Measurements from ENCODE around the gene ABCC8. TPM values are rescaled to one million over a fixed set of nuclear protein-coding genes. Genes with fewer than 3 reads are reported as not detected.

ABCC8 gene
- total RNA-seq, 4 donors from 2014 or later: 0.38 to 2.2 TPM; not detected in 2

GRCh38 chr11:17513853-17514252 is 37.2 kb upstream of the ABCC8 start:
- TF ChIP-seq, protein P1, sequence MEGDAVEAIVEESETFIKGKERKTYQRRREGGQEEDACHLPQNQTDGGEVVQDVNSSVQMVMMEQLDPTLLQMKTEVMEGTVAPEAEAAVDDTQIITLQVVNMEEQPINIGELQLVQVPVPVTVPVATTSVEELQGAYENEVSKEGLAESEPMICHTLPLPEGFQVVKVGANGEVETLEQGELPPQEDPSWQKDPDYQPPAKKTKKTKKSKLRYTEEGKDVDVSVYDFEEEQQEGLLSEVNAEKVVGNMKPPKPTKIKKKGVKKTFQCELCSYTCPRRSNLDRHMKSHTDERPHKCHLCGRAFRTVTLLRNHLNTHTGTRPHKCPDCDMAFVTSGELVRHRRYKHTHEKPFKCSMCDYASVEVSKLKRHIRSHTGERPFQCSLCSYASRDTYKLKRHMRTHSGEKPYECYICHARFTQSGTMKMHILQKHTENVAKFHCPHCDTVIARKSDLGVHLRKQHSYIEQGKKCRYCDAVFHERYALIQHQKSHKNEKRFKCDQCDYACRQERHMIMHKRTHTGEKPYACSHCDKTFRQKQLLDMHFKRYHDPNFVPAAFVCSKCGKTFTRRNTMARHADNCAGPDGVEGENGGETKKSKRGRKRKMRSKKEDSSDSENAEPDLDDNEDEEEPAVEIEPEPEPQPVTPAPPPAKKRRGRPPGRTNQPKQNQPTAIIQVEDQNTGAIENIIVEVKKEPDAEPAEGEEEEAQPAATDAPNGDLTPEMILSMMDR (IDR thresholded peaks at IDR 0.05): no peak
- no peak for ATAC-seq (ENCODE audit: low FRiP score)
- no peak for DNase-seq (ENCODE audit: low spot score)

DNA sequence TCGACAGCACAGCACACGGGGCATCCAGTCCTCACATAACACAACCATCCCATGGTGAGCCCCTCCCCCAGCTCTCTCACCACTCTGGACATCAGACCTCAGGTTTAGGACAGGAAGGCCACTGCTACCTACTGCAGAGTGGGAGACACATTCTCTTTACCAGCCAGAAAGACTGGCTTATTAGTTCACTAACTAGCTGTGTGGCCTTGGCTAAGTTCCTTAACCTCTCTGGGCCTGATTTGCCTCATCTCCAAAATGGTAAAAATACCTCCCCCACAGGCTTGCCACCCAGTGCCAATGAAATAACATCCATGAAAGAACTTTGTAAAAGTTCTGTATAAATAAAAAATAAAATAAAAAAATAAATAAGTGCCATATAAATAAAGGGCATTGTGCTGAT is 35.5 kb upstream of the ABCC8 start:
- TF ChIP-seq, protein P1 (IDR thresholded peaks at IDR 0.05): no peak
- ATAC-seq (ENCODE audit: low FRiP score) (no peak), DNase-seq (ENCODE audit: low spot score) (no peak)

DNA sequence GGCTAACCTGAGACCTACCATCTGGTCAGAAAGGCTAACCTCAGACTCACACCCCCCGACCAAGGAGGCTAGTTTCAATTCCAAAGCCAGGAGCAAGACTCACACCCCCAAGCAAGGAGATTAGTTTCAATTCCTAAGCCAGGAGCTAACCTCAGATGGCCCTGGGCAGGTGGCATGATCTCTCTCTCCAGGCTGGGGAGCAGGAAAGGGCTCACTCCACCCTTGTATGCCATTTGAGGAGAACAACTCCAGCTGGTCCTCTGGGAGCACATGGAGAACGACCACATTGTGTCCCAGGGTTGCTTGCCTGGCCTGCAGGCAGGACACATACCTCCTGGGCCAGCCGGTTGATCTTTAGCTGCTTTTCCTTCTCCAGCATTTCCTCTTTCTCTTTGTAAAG is 34.9 kb upstream of the ABCC8 start:
- no peak for DNase-seq (ENCODE audit: low spot score)
- TF ChIP-seq, protein P1 (IDR thresholded peaks at IDR 0.05): no peak
- ATAC-seq (ENCODE audit: low FRiP score): no peak

DNA sequence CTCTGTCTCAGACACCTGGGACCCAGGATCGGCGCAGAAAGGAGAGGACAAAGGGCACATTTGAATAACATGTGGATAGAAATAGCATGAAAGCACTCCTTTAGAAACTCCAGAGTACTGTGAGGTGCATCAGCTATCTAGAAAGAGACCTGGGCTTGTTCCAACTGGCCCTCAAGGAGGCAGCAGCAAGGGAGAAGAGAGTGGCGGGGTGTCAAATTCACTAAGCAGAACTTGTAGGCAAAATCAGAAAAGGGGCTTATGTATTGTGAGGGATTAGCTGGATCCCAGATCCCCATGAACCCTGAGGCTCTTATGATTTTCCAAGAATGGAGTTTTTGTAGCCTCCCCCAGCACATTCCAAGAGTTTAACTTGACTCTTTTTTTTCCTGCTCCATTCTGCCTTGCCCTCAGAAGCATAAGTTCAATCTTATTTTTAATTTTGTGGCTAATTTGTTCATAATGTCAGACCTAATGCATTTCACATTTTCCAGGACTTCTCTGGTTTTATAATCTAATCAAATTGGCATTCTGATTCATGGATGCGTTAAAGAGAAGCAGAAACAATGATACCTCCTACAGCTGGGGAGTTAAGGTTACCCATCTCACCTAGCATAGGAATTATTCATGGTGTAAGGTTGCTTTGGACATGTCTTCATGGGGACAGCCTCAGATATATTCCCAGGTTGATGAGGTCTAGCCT is 34.0 kb upstream of the ABCC8 start:
- TF ChIP-seq, protein P1 (IDR thresholded peaks at IDR 0.05): no peak
- ATAC-seq (ENCODE audit: low FRiP score): no peak

GRCh38 chr11:17508791-17509190 is 32.1 kb upstream of the ABCC8 start:
- DNase-seq (ENCODE audit: low spot score) (no peak), ATAC-seq (ENCODE audit: low FRiP score) (peak; percentile 50)
- TF ChIP-seq, protein P1 (IDR thresholded peaks at IDR 0.05): no peak

More for the DNA sequence above, 34.0 kb upstream of the ABCC8 start:
- DNase-seq (ENCODE audit: low spot score): no peak

GRCh38 chr11:17508306-17508705 is 31.7 kb upstream of the ABCC8 start:
- DNase-seq (ENCODE audit: low spot score): no peak
- TF ChIP-seq, protein P1 (IDR thresholded peaks at IDR 0.05): no peak
- peak; percentile 80 for ATAC-seq (ENCODE audit: low FRiP score)

- no peak for ATAC-seq (ENCODE audit: low FRiP score)
- TF ChIP-seq, protein P1 (IDR thresholded peaks at IDR 0.05): no peak
- no peak for DNase-seq (ENCODE audit: low spot score)
Measured at GRCh38 chr11:17507773-17508172, 31.1 kb upstream of the ABCC8 start.
